IMR-90 (cell line): ENCODE data around the gene CUBN. TPM values are rescaled to one million over a fixed set of nuclear protein-coding genes. Genes with fewer than 3 reads are reported as not detected.

Source experiments
- ATAC-seq: fragments of 200-7000 bp; cut with Tn5 transposase; 2 replicates; pipeline ENCODE4 v1.9.1; 2020; ENCODE audit warnings: low read depth, mild to moderate bottlenecking, moderate library complexity
- BruUV-seq: library from RNA; stranded (reverse); fragments of 400-500 nt; replicated peaks from 2 replicates; lab custom pipeline; 2021; lab: Mats Ljungman, UMichigan
- CTCF ChIA-PET: fragments of 300-600 bp; formaldehyde crosslinking; extraction: SDS; loops from one replicate; lab custom pipeline; 2021; ENCODE audit warnings: antibody characterized with exemption; lab: Yijun Ruan, JAX
- POLR2A ChIA-PET: fragments of 300-600 bp; sonication (Branson Sonifier 250); formaldehyde crosslinking; loops from one replicate; lab custom pipeline; 2022; ENCODE audit warnings: antibody characterized with exemption; ENCODE audit not compliant: unreplicated experiment; lab: Charles Lee
- DNase-seq: peaks from one replicate; pipeline ENCODE4 v3.0.0; 2013
- H2AFZ ChIP-seq: replicated peaks from 2 replicates; pipeline ENCODE3; 2013; ENCODE audit warnings: low read length, mild to moderate bottlenecking; ENCODE audit not compliant: poor library complexity
- H2AK5ac ChIP-seq: 2 replicates; pipeline ENCODE4 v1.6.1; 2013; ENCODE audit warnings: low read depth, low read length, inconsistent platforms
- H2AK9ac ChIP-seq: replicated peaks from 2 replicates; pipeline ENCODE3; 2013; ENCODE audit warnings: mild to moderate bottlenecking, low read depth, low read length, moderate library complexity; ENCODE audit not compliant: poor library complexity
- H2BK120ac ChIP-seq: 2 replicates; pipeline ENCODE4 v1.6.1; 2013; ENCODE audit warnings: low read depth, low read length, inconsistent platforms
- H2BK15ac ChIP-seq: 3 replicates; pipeline ENCODE4 v1.6.1; 2013; ENCODE audit warnings: low read depth, low read length, inconsistent platforms
- H2BK20ac ChIP-seq: 2 replicates; pipeline ENCODE4 v1.6.1; 2013; ENCODE audit warnings: low read depth, mild to moderate bottlenecking, inconsistent platforms, low read length, moderate library complexity
- H2BK5ac ChIP-seq: 2 replicates; pipeline ENCODE4 v1.6.1; 2013; ENCODE audit warnings: mild to moderate bottlenecking, low read depth, low read length, inconsistent platforms; ENCODE audit not compliant: poor library complexity, severe bottlenecking
- H3K14ac ChIP-seq: replicated peaks from 2 replicates; pipeline ENCODE4 v1.6.1; 2013; ENCODE audit warnings: low read depth, low read length, inconsistent platforms
- H3K18ac ChIP-seq: 2 replicates; pipeline ENCODE4 v1.6.1; 2013; ENCODE audit warnings: low read depth, low read length, control low read depth
- H3K23ac ChIP-seq: 2 replicates; pipeline ENCODE4 v1.6.1; 2013; ENCODE audit warnings: low read depth, low read length, inconsistent platforms
- H3K27ac ChIP-seq: 2 replicates; pipeline ENCODE4 v1.5.1; 2013; ENCODE audit warnings: mild to moderate bottlenecking, control low read depth, low read length; ENCODE audit not compliant: insufficient read depth
- H3K27me3 ChIP-seq: 2 replicates; pipeline ENCODE4 v1.6.1; 2013; ENCODE audit warnings: low read length; ENCODE audit not compliant: control insufficient read depth, insufficient read depth
- H3K36me3 ChIP-seq: 2 replicates; pipeline ENCODE4 v1.6.1; 2013; ENCODE audit warnings: low read length, mixed read lengths; ENCODE audit not compliant: control insufficient read depth, insufficient read depth
- H3K4ac ChIP-seq: 2 replicates; pipeline ENCODE4 v1.6.1; 2013; ENCODE audit warnings: low read depth, low read length, inconsistent platforms
- H3K4me1 ChIP-seq: 2 replicates; pipeline ENCODE4 v1.6.1; 2013; ENCODE audit warnings: low read length, mixed read lengths; ENCODE audit not compliant: control insufficient read depth, insufficient read depth
- H3K4me2 ChIP-seq: 2 replicates; pipeline ENCODE4 v1.6.1; 2013; ENCODE audit warnings: low read depth, mild to moderate bottlenecking, control low read depth, low read length, moderate library complexity
- H3K4me3 ChIP-seq: 2 replicates; pipeline ENCODE4 v1.5.1; 2013; ENCODE audit warnings: low read depth, mild to moderate bottlenecking, control low read depth, low read length, moderate library complexity; ENCODE audit not compliant: insufficient read depth
- H3K56ac ChIP-seq: 2 replicates; pipeline ENCODE4 v1.6.1; 2013; ENCODE audit warnings: low read length, inconsistent platforms; ENCODE audit not compliant: insufficient read depth; ENCODE audit errors: extremely low read depth
- H3K79me1 ChIP-seq, 2 experiments: 2 replicates each; pipeline ENCODE4 v1.6.1; 2013; ENCODE audit warnings: low read length in 2 of 2, inconsistent platforms in 1 of 2, low read depth in 1 of 2
- H3K9ac ChIP-seq: 2 replicates; pipeline ENCODE4 v1.6.1; 2013; ENCODE audit warnings: low read depth, low read length, control low read depth
- H3K9me1 ChIP-seq: 2 replicates; pipeline ENCODE4 v1.6.1; 2013; ENCODE audit warnings: low read length, inconsistent platforms; ENCODE audit not compliant: insufficient read depth
- H3K9me3 ChIP-seq: 2 replicates; pipeline ENCODE4 v1.6.1; 2013; ENCODE audit warnings: low read length; ENCODE audit not compliant: control insufficient read depth, insufficient read depth
- H4K20me1 ChIP-seq: 2 replicates; pipeline ENCODE4 v1.6.1; 2013; ENCODE audit warnings: low read length, inconsistent platforms; ENCODE audit not compliant: insufficient read depth
- H4K5ac ChIP-seq: 2 replicates; pipeline ENCODE4 v1.6.1; 2013; ENCODE audit warnings: mild to moderate bottlenecking, low read depth, low read length, control low read depth
- H4K8ac ChIP-seq, 2 experiments: 2 replicates each; pipeline ENCODE4 v1.6.1; 2013; ENCODE audit warnings: low read depth in 2 of 2, low read length in 2 of 2, control low read depth in 1 of 2, inconsistent platforms in 1 of 2
- H4K91ac ChIP-seq: 2 replicates; pipeline ENCODE4 v1.6.1; 2013; ENCODE audit warnings: low read depth, low read length, inconsistent platforms; ENCODE audit not compliant: insufficient read depth
- BHLHE40 ChIP-seq: fragments of 150-350 bp; IDR thresholded peaks from 2 replicates; pipeline ENCODE4 v1.6.1; 2016; ENCODE audit warnings: mild to moderate bottlenecking, low read depth, low read length
- CHD1 ChIP-seq: IDR thresholded peaks from 2 replicates; pipeline ENCODE4 v1.6.1; 2012; ENCODE audit warnings: low read depth, low read length, improper control_type of control experiment
- FOS ChIP-seq: fragments of 150-350 bp; IDR thresholded peaks from 2 replicates; pipeline ENCODE4 v1.6.1; 2016; ENCODE audit warnings: low read depth, low read length
- MAFK ChIP-seq: IDR thresholded peaks from 2 replicates; pipeline ENCODE4 v1.6.1; 2012; ENCODE audit warnings: low read depth, low read length, improper control_type of control experiment
- MXI1 ChIP-seq: IDR thresholded peaks from 2 replicates; pipeline ENCODE4 v1.6.1; 2012; ENCODE audit warnings: low read depth, mild to moderate bottlenecking, low read length, moderate library complexity, borderline replicate concordance
- RAD21 ChIP-seq: IDR thresholded peaks from 2 replicates; pipeline ENCODE4 v1.6.1; 2012; ENCODE audit warnings: low read length, improper control_type of control experiment
- RCOR1 ChIP-seq: IDR thresholded peaks from 2 replicates; pipeline ENCODE4 v1.6.1; 2012; ENCODE audit warnings: mild to moderate bottlenecking, low read length, improper control_type of control experiment; ENCODE audit not compliant: insufficient replicate concordance
- RFX5 ChIP-seq: IDR thresholded peaks from 2 replicates; pipeline ENCODE4 v1.8.0; 2012; ENCODE audit warnings: low read depth, mild to moderate bottlenecking, low read length, moderate library complexity
- SMC3 ChIP-seq: fragments of 150-350 bp; IDR thresholded peaks from 2 replicates; pipeline ENCODE4 v1.6.1; 2016; ENCODE audit warnings: low read depth, mild to moderate bottlenecking, antibody characterized with exemption, low read length, moderate library complexity
- WGBS, 2 experiments: methylation state at CpG; one replicate each; pipeline versions ENCODE4 v1.1.5 to v1.1.7; 2013; ENCODE audit warnings: missing lambda C conversion rate in 2 of 2; ENCODE audit not compliant: insufficient read length in 1 of 2; ENCODE audit errors: extremely low coverage in 2 of 2; 5-methylcytosine and 5-hydroxymethylcytosine counted together
- dilution Hi-C: fragments of 300-500 bp; cut with HindIII; formaldehyde crosslinking; loops from one replicate; pipeline ENCODE4 v1.14.3; 2018; ENCODE audit warnings: low sequenced_read_pairs; ENCODE audit not compliant: unreplicated experiment
- in situ Hi-C: fragments of 300-500 bp; cut with MboI; formaldehyde crosslinking; loops from 3 replicates; pipeline ENCODE4 v1.14.3; 2019; ENCODE audit warnings: low sequenced_read_pairs, inconsistent platforms, mixed read lengths
- intact Hi-C: fragments of 100-400 bp; cut with micrococcal nuclease; formaldehyde crosslinking; loops from 2 replicates; pipeline ENCODE4 v1.10.0; 2022
- polyA plus RNA-seq, 3 experiments: library from polyadenylated mRNA; depleted of rRNA; stranded (reverse); fragments of >200 nt; gene quantifications; 2 replicates each; pipeline ENCODE4 v1.2.3, GENCODE V29; 2012; ENCODE audit warnings: low replicate concordance in 1 of 3
- total RNA-seq: library from RNA; depleted of rRNA; stranded (reverse); fragments of >200 nt; gene quantifications from 2 replicates; pipeline ENCODE4 v1.2.3, GENCODE V29; 2012
- TF ChIP-seq, protein P1 (sequence below): fragments of 150-350 bp; IDR thresholded peaks from 2 replicates; pipeline ENCODE4 v1.6.1; 2017; ENCODE audit warnings: mild to moderate bottlenecking, antibody characterized with exemption, low read length, low read depth

Gene CUBN
- total and polyA plus RNA-seq, 2 of the 4 experiments (the other 2 are of a cell fraction), result 0.19 to 0.54 TPM

- Histone ChIP-seq H3K27me3 (no peaks in the 10 kb centered on the region), H3K18ac (no peak overlapping the region), H3K9ac (no peak overlapping the region), H3K9me1 (peaks cover 11% of the 10 kb centered on the region; the same call in 1 of the 2 replicates), H2AFZ (no peak overlapping the region), H4K20me1 (peaks cover 29% of the 10 kb centered on the region), H3K4ac (no peak overlapping the region), H4K5ac (no peak overlapping the region), H3K56ac (no peak overlapping the region), H2BK120ac (no peak overlapping the region), H3K23ac (no peak overlapping the region), H2AK9ac (no peak overlapping the region), H3K27ac (no peak overlapping the region), H3K36me3 (peaks cover 1% of the 10 kb centered on the region; the same call in 1 of the 2 replicates), H2BK20ac (no peak overlapping the region), H3K79me1 (peaks cover 35 to 75% of the 10 kb centered on the region in 2 experiments), H3K4me2 (no peak overlapping the region), H3K14ac (no peak overlapping the region), H2BK15ac (no peak overlapping the region), H4K8ac (no peak overlapping the region), H3K4me3 (no peak overlapping the region), H4K91ac (no peak overlapping the region), H2BK5ac (no peak overlapping the region), H3K9me3 (no peaks in the 10 kb centered on the region), H2AK5ac (no peak overlapping the region), H3K4me1 (0 out of 2 replicates have a peak, but pooled peaks cover 1% of the 10 kb centered on the region)
- ChIA-PET POLR2A (no interaction called here), CTCF (no interaction called here)
- TF ChIP-seq CHD1 (no peak), FOS (no peak), BHLHE40 (no peak), RAD21 (no peak), RCOR1 (no peak), MAFK (no peak), SMC3 (no peak), MXI1 (no peak), RFX5 (no peak)
- TF ChIP-seq, protein P1, sequence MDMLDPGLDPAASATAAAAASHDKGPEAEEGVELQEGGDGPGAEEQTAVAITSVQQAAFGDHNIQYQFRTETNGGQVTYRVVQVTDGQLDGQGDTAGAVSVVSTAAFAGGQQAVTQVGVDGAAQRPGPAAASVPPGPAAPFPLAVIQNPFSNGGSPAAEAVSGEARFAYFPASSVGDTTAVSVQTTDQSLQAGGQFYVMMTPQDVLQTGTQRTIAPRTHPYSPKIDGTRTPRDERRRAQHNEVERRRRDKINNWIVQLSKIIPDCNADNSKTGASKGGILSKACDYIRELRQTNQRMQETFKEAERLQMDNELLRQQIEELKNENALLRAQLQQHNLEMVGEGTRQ, result no peak
- ATAC-seq, result no peak
- 87% methylated on average over 3 of the region's 7 CpGs; no CpG with 5 or more reads in 1 of the 2 experiments for WGBS, 2 experiments
- dilution Hi-C loops, result no loop called here
- no TSS peak for BruUV-seq
- in situ Hi-C loops, result no loop called here
- intact Hi-C loops, result no loop called here
- DNase-seq, result no peak
Observed at GRCh38 chr10:16789261-16789660, 340.4 kb downstream of the CUBN start.
